HCT116 (cell line): ENCODE measurements around the gene SEC24C.

Experiments
- CTCF ChIP-seq, 3 experiments: fragments of 200-600 bp in 1 of 3; sonication (generic) in 1 of 3; IDR thresholded peaks in 2 of 3; conservative IDR thresholded peaks in 1 of 3; 2 replicates each; pipeline ENCODE4 v1.5.1; 2012 to 2017; ENCODE audit warnings: low read depth in 2 of 3, low read length in 2 of 3, antibody characterized with exemption in 1 of 3, borderline replicate concordance in 1 of 3, control low read depth in 1 of 3, mild to moderate bottlenecking in 1 of 3, mixed read lengths in 1 of 3, mixed run types in 1 of 3, moderate library complexity in 1 of 3; ENCODE audit not compliant: insufficient read depth in 1 of 3
- EGR1 ChIP-seq: IDR thresholded peaks from 2 replicates; pipeline ENCODE4 v1.6.1; 2012; ENCODE audit warnings: low read depth
- ELF1 ChIP-seq: IDR thresholded peaks from 2 replicates; pipeline ENCODE4 v1.6.1; 2012; ENCODE audit warnings: low read depth, borderline replicate concordance
- POLR2A ChIP-seq: IDR thresholded peaks from 2 replicates; pipeline ENCODE4 v1.7.0; 2011; ENCODE audit warnings: borderline replicate concordance; ENCODE audit not compliant: insufficient read depth, insufficient read length; ENCODE audit errors: extremely low read depth
- RAD21 ChIP-seq: IDR thresholded peaks from 2 replicates; pipeline ENCODE4 v1.6.1; 2012; ENCODE audit warnings: low read depth, mild to moderate bottlenecking

GRCh38 chr10:73746721-73747120 lies 2.5 kb downstream of the SEC24C start:
- no peak for TF ChIP-seq CTCF (IDR thresholded peaks at IDR 0.05 in 2 of 3, conservative IDR thresholded peaks at IDR 0.05 in 1 of 3; ENCODE audit: borderline replicate concordance in 1 of 3, insufficient read depth in 1 of 3, low read depth in 2 of 3, low read length in 2 of 3)
- no peak for TF ChIP-seq RAD21
- no peak for TF ChIP-seq ELF1
- TF ChIP-seq EGR1 = no peak
- no peak for TF ChIP-seq POLR2A
